GM18508 (cell line): ENCODE measurements around the gene SH3TC2.
"Not testable (repeated sequence)": the region's sequence is repeated elsewhere in the genome, so short reads cannot be mapped to it uniquely, and the experiment has no call there.

Source experiments
- ATAC-seq: cut with Tn5 transposase; IDR thresholded peaks from one replicate; pipeline ENCODE4 v1.9.1; 2021; ENCODE audit warnings: moderate number of reproducible peaks; ENCODE audit not compliant: insufficient read depth, unreplicated experiment

Gene SH3TC2

DNA sequence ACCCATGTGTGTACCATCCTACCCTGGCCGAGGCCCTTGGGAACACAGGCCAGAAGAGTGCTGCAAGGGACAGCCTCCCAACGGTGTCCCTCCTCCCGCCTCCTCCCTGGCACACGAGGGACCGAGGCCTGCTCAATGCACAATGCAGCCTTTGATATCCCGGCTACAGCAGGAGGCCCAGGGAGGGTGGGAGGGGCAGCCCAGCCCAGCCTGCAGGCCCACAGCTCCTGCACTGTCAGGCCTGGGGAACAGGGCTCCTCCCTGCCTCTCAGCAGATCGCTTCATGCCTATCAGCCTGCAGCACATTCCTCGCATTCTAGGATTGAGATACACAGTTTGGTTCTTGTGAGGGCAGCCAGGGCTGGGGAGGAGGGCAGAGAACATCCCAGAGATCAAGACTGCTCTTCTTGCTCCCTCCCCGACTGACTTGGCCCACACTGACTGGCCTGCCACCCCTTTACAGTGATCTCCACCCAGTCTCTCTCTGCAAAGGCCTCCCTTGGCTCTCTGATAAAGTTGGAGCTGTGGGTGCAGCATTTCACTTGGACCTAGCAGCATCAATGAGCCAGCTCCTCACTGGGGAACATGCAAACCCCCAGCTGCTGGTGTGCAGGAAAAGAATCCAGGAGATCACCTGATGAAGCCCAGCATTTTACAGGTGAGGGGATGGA is at the start of gene SH3TC2:
Gene SH3TC2 (minus strand): TSS at position 46 of the 671 bp plus-strand sequence. CDS start 40 bp downstream, at position 6.
- no peak for ATAC-seq

DNA sequence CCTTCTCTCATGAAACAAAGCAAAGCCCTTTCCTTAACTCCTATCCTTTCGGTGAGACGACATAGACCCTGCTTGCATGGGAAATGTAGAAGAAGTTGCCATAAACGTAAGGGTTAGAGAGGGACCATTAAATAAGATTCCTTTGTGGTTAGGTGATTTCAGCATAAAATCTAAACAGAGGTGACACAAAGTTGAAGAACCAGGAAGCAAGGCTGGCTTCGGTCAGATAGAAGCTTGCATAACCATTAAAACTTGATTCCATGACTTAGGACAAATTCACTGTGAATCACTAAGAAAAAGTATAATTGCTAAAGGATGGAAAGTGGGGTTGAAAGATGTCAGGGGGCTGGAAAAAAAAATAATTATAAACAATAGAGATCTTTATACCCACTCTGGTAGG is 47.5 kb upstream of the SH3TC2 start:
- ATAC-seq: no peak

DNA sequence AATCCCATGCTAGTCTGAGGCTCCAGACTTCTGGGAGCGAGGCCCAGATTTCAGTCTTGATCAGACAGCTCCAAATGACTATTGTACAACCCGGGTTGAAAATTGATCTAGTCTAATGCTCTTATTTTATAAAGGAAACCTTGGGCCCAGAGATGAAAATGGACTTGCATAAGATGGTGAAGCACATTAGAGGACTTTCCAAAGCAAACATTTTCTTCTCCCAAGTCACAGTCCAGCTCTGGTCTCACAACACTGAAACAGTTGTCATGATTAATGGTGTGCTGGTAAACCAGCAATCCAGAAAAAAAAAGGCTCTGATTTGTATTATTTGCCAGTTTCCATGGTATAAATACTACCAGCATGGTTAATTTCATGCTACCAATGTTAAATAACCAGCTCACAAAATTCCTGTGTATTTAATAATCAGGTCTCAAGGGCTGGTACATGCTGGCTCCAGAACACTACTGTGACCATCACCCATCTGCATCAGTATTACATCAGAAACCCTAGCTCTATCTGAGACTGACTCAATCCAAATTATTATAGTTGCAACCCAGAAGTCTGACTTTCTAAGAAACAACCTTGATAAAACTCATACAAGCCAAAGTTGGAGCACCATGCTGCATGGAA is 45.9 kb upstream of the SH3TC2 start:
- ATAC-seq: no peak

DNA sequence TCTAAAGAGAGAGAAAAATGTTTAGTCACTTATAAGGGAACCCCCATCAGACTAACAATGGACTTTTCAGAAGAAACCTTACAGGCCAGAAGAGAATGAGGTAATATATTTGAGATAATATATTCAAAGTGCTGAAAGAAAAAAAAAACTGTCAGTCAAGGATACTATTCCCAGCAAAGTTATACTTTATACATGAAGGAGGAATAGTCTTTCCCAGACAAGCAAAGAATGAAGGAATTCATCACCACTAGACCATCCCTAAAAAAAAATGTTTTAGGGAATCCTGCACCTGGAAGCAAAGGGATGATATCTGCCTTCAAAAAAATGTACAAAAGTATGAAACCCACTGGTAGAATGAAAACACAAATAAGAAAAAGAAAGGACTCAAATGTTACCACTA is 37.5 kb upstream of the SH3TC2 start:
- no peak for ATAC-seq

DNA sequence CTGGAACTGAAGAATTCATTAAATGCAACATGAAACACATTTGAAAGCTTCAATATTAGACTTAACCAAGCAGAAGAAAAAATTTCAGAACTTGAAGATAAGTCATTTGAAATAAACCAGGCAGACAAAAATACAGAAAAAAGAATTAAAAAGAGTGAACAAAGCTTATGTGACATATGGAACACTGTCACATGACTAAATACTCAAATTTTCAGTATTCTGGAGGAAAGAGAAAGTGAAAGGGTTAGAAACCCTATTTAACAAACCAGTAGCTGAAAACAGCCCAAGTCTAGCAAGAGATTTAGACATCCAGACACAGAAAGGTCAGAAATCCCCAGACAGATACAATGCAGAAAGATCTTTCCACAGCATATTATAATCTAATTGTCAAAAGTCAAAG is 37.1 kb upstream of the SH3TC2 start:
- ATAC-seq: no peak

DNA sequence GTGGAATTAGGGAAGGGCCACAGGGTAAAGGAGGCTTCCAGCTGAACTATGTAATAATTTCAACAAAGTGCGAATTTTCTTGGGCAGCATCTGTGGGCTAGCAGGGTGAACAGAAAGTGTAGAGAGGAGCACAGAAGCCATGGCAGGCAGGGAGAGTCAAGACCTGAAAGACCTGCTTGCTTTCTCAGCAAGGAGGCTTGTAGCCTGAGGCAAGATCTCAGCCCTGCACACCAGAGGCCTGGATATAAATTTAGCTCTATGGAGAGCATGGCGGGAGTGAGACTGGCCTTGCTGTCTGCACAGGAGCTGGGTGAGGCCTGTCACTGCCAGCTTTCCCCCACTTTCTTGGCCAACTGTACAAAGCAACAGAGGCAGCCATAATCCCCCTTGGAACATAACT is 32.1 kb upstream of the SH3TC2 start:
- ATAC-seq: no peak

DNA sequence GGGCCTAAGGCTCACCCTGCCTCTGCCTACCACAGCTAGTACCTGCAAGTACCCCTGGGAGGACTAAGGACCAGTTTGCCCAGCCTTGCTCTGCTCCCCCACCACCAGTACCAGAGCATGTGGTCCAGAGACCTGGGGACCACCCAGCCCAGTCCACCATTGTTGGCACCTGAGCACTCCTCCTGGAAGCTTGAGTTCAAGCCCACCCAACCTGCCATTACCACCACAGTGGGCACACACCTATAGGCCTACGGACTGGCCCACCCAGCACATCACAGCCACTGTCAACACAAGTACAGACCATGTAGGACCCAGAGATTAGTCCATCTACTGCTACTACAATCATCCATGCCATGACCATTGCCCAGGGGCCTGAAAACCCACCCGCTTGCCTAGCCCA is 30.8 kb upstream of the SH3TC2 start:
- no peak for ATAC-seq

DNA sequence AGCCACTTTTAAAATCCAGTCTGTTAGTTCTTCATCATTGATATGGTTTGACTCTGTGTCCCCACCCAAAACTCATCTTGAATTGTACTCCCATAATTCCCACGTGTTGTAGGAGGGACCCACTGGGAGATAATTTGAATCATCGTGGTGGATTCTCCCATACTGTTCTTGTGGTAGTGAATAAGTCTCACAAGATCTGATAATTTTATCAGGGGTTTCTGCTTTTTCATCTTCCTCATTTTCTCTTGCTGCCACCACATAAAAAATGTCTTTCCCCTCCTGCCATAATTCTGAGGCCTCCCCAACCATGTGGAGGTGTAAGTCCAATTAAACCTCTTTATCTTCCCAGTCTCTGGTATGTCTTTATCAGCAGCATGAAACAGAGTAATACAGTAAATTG is 26.9 kb upstream of the SH3TC2 start:
- no peak for ATAC-seq

DNA sequence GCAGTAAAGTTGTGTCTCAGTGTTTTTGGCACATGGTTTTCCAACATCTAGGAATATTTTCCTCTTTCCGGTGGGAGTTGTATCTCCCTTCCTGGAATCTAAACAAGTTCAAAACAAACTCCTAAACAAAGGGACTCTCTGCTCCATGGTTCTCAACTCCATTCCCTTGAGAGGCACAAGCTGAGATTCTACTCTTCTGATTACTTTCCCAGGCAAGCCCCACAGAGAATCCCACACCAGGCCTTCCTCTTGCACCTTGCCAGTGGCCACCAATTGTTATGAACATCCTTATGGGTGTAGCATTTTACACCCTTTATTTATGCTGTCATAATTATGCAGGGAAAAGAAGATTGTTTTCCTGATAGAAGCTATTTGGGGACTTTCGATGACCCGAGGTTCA is 25.8 kb upstream of the SH3TC2 start:
- no peak for ATAC-seq

DNA sequence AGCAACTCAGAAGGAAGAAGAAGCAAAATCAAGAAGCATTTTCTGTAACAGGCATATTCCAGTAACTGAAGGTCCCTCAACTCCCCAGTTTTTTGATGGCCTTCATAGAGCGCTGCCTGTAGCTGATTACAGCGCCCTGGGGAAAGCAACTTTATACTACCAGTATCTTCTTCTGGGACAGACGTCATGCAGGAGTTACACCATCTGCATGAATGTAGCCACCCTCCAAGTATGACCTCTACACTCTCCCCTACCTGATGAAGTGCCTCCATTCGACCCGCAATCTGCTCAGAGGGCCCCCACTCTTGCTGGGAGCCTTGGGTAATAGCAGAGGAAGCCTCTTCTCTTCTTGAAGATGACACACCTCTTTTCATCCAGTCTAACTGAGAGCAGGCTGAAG is 21.0 kb upstream of the SH3TC2 start:
- ATAC-seq: no peak

DNA sequence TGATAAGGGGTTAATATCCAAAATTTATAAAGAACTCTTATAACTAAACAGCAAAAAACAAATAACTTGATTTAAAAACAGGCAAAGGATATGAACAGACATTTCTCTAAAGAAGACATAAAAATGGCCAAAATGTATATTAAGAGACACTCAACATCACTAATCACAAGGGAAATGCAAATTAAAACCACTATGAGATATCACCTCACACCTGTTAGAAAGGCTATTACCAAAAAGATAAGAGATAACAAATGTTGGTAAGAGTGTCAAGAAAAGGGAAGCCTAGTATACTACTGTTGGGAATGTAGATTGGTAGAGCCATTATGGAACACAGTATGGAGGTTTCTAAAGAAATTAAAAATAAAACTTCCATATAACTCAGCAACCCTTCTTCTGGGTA is 19.4 kb upstream of the SH3TC2 start:
- no peak for ATAC-seq

DNA sequence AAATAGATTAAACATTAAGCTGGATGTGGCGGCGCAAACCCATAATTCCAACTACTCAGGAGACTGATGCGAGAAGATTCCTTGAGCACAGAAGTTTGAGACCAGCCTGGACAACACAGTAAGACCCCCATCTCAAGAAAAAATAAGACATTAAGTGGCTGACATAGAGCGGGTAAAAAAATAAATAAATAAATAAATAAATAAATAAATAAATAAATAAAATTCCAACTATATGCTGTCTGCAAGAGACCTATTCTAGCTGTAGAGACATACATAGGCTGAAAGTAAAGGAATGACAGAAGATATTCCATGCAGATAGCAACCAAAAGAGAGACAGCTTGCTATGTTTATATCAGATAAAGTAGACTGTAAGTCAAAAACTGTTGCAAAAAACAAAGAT is 17.4 kb upstream of the SH3TC2 start:
- no peak for ATAC-seq

DNA sequence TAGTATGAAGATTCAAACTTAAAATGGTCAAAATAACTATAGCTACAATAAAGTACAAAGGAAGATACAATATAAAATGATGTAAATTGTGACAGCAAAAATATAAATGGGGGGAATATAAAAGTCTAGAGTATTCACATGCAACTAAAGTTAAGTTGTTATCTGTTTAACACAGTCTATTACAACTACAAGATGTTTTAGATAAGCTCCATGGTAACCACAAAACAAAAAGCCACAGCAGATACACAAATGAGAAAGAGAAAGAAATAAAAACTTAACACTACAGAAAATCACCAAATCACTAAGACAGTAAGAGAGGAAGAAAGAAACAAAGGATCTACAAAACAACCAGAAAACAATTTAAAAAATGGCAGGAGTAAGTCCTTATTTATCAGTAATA is 17.0 kb upstream of the SH3TC2 start:
- ATAC-seq: no peak

DNA sequence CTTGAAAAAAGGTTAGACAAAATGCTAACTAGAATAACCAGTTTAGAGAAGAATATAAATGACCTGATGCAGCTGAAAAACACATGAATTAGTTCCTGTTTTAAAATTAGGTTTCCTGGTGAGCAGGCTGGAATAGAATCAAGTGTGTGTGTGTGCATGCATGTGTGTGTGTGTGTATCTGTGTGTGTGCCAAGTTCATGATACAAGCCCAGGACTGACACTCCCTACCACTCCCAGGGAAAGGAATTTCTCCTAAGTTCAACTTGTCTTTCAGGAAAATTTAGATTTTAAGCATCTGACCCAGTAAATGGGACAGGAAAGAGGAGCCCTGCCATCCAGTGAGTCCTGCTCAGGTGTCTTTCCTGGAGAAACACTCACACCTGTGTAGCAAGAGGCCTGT is 11.2 kb upstream of the SH3TC2 start:
- not testable (repeated sequence) for ATAC-seq

DNA sequence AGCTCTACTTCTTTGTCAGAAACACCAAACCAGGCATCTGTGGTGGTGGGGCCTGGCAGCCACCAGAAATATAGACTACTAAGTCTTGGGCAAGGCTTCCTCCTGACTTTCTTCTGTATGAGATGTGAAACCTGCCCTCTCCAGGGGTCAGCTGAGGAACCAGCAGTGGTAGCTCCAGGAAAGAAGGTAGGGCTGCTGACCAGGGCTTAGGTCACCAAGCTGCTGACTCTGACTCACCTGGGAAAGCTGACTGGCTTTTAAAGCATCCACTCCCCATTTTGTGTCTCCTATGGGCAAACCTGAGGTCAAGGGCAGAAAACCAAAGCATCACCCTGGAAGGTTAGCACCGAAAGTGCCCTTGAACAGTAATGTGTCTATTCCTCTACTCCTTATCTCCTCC is 10.4 kb upstream of the SH3TC2 start:
- ATAC-seq: no peak

DNA sequence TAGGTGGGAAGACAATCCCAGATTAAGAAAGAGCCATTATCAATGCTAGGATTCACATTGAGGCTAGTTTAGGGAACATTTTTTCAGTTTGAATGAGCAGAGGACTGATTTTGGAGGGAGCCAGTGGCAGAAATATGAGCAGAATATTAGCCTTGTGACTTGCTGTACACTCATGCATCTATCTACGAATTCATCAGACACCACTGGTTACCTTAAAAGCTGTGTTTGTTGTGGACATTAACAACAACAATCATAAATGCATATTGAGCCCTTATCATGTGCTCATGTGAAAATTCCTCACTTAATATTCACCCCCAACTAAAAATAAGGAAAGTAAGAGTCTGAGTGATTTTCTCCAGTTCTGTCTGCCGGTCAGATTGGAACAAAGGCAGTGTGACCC is 9.9 kb upstream of the SH3TC2 start:
- ATAC-seq: no peak

DNA sequence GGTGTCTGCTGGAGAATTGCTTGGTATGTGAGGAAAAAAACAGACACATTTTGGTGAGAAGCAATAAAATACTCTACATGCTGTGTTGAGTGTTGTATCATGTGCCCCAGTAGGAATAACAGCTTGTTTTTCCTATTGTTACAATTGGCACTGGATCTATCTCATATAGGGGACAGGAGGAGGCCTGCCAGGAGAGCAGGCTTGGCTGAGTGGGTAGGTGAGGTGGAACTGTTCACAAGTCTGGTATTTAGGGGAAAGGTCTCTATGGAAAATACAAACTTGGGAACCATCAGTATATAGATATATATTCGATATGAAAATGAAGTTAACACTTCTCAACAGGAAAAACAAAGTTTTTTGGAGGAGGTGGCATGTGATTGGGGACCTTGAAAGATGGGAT is 9.5 kb upstream of the SH3TC2 start:
- no peak for ATAC-seq

DNA sequence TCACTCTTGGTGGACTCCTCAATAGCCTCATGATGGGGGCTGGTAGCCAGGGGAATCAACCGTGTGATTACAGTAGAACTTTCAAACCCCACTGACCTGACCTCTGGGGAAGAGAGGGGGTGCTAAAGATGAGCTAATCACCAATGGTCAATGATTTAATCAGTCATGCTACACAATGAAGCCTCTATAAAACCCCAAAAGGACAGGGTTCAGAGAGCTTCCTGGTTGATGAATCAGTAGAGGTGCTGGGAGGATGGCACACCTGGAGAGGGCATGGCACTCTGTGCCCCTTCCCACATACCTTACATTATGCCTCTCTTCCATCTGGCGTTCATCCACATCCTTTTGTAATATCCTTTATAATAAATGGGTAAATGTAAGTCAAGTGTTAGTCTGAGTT is 8.9 kb upstream of the SH3TC2 start:
- ATAC-seq: no peak

DNA sequence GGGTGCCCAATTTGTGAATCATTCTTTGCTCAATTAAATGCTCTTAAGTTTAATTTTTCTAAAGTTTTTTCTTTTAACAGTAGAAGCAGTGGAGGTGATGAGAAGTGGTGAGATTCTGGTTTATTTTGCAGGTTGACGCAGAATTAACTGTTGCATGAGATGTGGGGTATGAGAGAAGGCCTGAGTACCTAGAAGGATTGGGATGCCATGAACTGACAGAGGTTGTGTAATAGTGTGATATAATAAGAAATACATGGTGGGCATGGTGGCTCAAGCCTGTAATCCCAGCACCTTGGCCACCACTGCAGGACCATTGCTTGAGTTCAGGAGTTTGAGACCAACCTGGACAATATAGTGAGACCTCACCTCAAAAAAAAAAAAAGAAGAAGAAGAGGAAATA is 8.4 kb upstream of the SH3TC2 start:
- no peak for ATAC-seq

DNA sequence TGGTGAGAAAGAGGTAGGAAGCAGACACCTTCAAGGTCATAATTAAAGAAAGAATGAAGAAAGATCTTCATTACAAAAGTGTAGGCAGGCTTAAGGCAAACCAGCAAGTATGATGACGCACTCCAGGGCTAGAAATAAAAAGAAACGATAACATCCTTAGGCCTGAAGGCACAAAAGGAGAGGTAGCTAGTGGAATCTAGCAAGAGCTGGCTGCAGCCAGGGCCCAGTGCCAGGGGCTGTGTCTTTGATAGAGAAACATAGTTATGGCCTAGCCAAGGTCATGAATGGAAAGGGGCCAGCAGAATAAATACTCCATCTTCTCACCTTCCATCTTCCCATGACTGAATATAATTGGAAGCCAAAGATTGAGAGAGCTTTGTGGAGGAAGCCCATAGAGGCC is 6.8 kb upstream of the SH3TC2 start:
- ATAC-seq: no peak

DNA sequence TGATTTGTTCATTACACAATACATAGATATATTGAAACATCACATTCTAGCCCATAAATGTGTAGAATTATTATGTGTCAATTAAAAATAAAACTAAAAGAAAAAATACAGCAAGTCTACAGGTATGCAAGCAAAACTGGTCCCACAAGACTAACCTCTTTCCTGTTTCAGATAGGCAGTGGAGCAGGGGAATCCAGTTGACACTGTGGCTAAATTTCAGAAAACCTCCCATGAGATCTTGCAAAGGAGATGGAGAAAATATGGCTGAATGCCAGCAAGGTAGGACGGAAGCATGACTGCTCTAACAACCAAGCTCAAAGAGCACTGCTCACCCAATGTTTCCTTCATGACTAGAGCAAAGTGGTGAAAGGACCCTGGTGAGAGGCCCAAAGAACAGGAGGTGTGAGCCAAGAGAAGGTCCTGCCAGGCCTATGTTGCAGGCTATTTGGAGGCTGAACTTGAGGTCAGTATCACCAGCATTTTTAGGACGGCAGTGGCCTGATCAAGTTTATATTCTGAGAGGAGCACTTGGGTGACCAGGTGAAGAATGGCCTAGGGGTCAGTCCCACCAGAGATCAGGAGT is 1.1 kb upstream of the SH3TC2 start:
- ATAC-seq: no peak

DNA sequence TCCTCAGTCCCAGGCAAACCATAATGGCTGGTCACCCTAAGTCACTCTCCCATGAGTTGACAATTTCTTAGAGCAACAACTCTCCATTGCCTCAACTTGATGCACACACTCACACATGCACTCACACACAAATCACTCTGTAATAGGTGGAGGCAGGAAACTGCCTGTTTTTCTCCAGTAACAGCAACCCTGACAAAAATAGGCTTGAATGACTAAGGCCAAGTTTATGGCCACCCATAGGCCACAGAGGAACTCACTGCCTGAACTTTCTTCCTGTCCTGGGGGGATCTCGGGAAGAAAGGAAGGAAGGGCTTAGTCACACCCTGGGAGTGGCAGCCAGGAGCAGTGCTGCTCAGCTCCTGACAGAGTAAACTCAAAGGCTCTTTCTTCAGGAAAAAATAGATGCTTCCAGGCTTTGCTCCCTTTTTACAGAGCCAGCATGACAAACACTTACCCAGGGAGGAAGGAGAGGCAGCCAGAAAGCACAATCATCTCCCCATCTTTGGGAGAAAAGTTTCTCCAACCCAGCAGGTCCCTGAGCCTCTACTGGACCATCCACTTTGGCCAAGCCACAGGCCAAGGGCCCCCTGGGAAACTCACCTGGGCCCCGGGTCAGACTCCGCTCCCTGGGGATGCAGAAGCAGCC is 368 bp downstream of the SH3TC2 start:
- no peak for ATAC-seq
